ENCODE measurements around the gene SSBP2.
A peak's percentile ranks its signal among the peaks of the same experiment; 100 is the strongest.

Gene SSBP2
- 28.6 to 36.8 reads per million in 2 donors for total RNA-seq

DNA sequence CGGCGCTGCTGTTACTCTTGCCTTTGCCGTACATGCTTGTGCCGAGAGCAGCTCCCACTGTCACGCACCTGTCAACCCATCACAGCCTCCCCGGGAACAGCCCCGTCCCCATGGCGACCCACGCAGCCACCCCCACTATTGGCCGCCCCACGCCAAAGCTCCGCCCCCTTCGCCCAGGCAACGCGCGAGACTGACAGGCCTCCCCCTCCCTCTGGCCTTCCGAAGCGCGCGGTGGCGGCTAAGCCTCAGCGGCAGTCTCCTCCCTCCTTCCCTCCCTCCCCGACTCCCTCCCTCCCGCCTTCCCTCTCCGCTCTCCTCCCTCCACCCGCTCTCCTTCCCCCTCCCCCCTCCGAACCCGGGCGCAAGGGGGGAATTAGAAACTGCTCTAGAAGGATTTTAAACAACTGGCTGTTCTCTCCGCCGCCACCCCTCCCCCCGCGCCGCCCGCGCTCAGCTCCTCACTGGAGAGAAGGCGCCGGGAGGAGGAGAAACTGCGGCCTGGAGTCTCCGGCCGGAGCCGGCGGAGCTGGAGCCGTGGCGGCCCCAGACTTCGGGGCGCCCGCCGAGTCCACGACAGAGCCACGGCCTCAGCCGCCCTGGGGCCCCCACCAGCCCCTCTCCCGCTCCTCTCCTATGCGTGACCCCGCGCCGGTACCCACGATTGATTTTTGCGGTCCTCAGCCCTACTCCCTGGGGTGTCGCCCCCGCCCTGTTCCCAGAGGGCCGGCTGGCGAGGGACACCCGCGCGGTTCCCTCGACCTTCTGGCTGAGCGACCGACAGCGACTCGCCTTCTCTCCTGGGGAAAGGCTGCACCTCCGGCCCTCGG, at the start of gene SSBP2:
Gene SSBP2 (minus strand): TSS at position 89 of the 827 bp plus-strand sequence. CDS start 55 bp downstream, at position 34.
- DNase-seq = peak; percentile 97

DNA sequence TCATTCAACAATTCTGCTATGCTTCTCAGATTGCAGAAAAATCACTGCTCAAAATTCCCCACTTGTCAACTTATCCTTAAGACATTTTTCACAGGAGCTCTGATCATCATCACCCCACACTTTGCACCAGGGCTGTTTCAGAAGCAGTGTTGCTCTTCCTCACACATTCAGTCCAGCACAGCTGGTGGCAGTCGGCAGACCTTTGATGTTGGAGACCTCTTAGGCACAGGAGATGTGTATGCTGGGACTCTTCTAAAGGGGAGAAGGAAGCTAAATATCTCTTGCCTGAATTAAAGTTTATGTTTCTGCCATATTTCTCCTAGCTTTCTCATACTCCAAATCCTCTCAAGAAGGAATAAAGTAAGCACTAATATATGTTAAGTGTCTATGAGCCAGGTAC, 44.8 kb upstream of the SSBP2 start:
- no peak for DNase-seq

DNA sequence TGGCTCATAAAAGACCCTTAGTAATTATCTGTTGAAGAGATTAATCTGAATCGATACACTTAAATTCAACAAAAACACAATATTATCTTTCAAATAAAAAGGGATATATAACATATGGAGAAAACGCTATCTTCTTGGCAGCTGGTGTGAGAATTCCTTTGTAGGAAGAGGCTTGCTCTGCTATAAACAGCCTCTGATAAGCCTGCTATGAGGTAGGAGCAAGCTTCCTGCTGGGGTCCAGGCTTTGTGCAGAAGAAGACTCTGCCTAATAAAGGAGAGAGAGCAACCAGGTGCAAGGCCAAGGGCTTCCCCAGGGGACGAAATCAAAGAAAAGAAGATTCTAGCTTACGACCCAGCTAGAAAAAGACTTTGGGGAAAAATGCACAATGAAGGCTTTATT, 43.3 kb upstream of the SSBP2 start:
- no peak for DNase-seq

DNA sequence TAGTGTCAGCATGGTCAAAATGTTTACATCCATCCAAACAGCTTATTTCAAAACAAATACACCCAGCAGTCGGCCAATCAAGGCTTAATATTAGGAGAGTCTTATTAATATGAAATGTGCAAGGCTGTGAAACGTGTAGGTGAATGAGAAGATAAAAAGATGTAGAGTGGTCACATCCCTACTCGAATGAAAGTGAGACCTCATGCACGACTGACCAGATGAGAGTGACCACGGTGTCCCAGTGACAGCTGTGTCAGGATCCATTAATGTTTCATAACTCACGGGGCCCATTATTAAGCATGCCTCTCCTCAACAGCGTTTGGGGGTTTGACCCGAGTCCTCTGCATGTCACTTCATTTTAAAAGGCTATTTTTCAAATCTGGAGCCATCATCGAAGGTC, 39.4 kb upstream of the SSBP2 start:
- DNase-seq = no peak

DNA sequence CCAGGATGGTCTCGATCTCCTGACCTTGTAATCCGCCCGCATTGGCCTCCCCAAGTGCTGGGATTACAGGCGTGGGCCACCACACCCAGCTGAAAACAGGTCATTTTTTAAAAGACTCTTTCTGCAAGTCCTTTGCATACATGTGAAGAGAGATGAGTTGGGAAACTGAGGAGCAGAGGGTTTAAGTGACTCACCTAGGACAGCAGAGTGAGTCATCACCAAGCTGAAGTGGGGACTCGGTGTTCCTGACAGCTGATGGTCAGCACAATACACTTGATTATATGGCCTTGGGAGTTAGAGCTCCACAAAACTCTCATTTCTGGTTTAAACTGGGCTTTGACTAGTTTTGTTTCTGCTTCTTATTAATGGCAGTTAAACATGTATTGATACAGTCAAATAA, 38.1 kb upstream of the SSBP2 start:
- no peak for DNase-seq

DNA sequence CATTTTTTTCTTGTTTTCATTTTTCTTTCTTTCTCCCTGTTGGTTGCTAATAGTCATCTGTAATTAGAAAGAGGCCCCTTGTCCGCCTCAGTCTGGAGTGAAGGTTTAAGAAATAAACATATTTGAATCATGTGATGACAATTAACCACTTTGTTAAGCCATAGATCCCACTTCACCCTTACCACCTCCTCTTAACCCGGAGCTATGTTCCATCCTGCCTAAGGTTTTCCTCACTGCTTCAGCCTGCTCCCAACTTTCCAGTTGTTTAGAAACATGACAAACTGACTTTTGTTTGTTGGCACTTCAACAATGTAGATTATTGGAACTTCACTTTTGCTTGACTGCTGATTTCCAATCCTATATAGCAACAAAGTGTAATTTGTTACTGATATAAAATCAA, 37.4 kb upstream of the SSBP2 start:
- DNase-seq = no peak

DNA sequence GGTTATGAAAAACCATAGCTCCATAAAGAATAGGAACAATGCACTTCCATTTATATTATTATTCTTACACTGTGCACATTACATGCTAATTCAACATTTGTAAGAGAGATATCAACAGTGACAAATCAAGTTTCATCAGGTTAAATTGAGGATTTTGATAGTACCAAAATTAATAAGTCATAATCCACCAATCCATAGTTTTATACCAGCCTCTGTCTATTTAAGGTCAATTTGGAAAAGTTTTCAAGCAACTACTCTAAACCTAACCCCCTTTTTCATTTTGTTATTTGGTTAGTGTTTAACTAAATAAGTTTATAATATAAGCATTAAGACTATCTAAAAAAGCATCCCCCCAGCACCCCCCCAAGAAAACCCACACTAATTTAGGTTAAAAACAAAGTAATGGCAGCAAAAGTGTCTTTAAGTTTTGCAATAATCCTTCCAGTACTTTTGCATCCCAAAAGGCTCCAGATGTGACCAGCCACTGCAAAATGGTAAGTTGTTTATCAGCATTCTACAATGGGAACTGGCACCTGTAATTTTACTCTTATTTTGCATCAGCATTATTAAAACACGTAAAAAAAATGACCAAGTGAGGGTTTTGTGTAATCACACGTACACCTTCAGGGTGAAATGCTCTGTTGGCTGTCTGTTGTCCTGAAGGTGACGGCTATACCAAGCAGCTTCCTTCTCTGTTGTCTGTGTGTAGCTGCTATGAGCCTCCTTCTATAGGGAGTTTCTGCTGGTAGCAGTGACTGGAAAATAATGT, 36.8 kb upstream of the SSBP2 start:
- DNase-seq = no peak

DNA sequence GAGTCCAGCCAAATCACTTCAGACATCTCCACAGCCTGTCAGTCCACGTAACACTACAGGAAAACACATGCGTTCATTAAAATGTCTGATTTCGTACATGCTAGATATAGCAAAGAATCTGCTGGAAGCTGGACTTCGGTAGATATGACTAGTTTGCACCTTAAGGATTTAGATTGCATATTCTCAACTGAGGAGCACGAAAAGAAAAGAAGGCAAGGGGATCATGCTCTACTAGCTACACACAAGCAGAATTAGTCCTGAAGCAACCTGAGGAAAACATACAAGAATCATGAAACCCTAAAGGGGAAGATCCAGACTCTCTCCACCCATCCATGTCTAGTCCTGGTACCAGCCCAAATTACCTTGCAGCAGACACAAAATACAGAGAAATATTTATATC, 36.1 kb upstream of the SSBP2 start:
- DNase-seq = no peak

DNA sequence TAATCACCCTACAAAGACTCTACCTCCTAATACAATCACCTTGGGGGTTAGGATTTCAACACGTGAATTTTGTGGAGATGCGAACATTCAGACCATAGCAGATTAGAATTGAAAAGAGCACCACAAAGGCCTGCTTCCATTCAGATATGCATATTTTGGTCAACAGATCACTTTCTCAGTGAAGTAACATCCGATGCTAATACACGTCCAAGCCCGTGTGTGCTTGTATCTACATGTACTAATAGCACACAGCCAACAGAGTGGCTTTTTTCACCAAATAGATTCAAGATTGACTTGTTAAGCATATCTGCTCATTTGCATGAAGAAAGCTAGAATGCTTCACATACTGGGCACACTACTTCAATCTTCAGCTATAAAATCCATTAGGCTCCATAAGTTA, 35.6 kb upstream of the SSBP2 start:
- no peak for DNase-seq

DNA sequence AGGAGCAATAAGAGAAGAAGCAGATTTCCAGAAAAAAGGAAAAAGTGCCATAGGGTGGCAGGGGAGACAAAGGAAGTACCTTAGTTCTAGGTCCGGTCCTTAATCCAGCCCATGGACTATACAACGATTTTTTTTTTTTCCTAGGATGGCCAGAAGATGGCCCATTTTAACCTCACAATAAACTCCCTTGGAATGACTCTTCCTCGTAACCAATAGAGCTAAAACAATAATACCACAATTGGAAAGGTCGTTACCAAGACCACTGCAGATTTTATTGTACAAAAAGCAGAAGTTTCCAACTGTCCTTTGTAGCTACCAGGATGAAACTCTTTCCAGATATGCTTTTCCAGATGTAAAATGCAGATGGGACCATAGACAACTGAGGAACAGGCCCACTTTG, 34.4 kb upstream of the SSBP2 start:
- no peak for DNase-seq

DNA sequence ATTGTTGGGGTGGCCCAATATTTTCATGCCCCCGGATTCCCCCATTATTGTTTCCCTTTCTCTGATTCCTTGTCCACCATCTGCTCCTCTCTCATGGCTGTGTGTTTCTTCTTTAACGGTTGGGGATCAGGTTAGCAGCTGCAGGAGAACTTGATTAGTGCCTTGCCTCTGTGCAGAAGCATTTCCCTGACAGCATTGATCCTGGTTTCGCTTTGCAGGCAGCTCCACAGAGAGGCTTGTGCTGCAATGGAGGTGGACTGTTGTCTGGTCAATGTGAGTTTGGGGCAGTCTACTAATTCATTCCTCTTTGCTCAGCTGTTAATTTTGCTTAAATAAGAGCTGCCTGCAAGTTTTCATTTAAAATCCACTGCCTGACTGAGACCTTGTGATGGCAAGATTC, 32.5 kb upstream of the SSBP2 start:
- DNase-seq = no peak

DNA sequence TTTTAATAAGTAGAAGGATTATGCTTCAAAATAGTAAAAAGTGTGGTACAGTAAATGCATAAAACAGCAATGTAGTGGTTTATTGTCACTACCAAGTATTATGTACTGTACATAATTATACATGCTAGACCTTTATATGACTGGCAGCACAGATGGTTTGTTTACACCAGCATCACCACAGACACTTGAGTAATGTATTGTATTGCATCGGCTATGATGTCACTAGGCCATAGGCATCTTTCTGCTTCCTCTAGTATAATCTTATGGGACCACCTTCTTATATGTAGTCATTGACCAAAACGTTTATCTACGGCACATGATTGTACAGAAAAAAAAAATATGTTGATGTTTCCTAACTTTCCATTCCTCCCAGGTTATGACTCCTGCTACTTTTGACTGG, 31.9 kb upstream of the SSBP2 start:
- DNase-seq = no peak

DNA sequence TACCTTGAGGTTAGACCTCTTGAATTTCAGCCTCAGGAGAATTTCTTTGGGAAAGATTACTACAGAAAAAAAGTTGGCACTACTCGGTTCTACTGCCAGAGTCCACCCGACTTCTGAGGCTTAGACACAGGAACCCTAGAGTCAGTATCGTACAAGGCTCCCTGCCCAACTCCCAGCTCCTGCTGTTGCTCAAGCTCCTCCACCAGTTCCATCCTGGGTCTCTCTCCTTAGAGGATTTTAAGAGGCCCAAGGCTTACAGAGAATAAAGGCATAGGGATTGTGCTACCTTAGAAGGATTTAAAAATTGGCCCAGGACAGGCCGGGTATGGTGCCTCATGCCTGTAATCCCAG, 29.0 kb upstream of the SSBP2 start:
- DNase-seq = no peak

DNA sequence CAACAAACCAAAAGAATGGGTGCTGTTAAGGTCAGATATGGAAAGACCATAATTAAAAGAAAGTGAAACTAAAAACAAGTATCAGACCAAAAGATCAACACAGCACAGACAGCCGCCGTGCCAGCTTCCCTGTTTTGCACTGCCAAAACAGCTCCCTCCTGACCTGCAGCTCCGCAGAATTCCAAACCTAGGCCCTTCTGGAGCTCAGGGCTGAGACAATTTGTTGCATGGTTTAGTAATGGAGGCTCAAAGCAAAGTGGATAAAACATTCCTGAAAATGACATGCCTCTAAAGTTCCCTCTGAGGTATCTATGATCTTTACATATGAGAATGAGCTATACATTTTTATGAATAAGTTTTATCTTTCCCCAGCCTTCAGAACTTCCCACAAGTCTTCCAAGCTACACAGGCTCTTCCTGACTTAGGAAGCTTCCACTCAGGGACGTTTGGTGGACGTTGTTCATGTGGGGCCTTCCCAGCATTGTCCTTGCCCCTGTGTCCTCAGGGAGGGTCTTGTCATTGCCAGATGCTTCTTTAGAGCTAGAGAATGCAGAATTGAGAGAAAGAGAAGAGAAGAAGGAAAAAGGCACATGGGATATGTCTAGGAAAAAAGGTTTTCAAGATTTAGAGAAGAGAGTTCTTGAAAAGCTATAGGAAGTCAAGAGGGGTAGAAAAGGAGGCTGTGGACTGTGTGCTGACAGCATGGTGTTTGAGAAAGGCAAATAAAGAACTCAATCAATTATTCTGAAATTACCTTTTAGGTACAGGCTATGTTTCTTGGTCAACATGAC, 28.4 kb upstream of the SSBP2 start:
- DNase-seq = no peak

DNA sequence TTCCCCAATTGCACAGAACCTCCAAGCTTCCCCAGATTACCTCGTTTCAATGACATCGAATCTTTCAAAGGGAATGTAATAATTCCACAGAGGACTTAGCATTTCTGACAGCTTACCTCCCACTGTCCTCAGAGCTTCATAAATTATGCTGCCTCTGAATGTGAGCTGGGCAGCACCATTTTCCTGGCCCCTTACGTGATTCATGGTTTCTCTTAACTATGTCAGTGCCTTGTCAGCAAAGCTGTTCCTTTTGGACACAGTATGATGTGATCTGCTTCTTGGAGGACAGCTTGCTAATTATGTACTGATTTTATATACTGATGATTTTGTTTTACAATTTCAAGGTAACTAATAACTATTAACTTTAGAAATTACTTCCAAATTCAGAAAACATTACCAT, 27.7 kb upstream of the SSBP2 start:
- DNase-seq = no peak

DNA sequence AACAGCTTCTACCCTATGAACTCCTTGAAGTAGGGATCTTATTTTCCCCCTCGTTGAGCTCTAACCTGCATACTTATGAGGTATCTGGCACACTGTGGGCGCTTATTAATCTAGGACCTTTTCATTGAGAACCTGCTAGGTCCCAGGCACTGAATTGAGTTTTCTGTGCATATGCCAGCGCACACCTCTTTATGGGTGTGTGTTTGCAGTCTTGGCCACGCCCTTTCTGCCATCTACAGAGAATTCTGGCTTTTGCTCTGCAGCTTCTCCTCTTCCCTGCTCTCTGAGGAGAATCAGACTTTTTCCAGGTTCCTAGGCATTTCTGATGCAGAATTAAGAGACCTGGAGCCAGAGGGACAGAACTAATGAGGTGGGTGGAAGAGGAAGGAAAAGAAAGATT, 25.4 kb upstream of the SSBP2 start:
- DNase-seq = no peak

DNA sequence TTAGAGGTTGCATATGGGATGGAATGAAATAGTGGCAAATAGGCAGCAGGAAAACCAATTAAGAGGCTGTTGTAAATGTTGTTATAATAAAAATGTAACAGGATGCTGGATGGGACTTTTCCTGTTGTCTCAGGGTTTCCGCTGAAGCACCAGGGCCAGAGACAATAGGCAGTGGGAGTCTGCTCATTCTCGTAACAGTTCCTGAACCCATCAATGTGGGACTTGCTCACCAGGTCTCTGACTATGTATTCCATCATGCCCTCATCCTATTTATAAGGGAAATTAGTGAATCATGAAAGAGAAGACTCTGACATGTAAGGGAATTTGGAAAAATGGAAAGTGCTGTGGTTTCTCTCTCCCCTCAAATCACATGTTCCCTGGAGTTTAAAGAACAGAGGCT, 23.5 kb upstream of the SSBP2 start:
- no peak for DNase-seq

DNA sequence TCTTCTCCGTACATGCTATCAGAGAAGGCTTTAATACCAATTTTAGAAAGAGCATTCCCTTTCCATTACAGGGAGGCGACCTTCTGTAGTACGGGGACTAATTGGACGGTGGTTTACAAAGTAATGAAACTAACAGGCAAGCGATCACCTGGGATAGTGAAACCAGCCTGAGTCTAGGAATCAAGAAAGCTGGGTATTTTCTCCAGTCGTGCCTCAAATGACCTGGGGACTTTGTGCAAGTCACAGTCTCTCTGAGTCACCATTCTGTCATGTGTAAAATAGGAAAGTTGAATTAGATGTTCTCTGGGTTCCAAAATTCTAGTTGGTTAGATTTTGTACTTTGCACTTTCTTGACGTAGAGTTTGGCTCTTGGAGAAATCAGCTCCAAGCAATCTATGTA, 22.7 kb upstream of the SSBP2 start:
- no peak for DNase-seq

DNA sequence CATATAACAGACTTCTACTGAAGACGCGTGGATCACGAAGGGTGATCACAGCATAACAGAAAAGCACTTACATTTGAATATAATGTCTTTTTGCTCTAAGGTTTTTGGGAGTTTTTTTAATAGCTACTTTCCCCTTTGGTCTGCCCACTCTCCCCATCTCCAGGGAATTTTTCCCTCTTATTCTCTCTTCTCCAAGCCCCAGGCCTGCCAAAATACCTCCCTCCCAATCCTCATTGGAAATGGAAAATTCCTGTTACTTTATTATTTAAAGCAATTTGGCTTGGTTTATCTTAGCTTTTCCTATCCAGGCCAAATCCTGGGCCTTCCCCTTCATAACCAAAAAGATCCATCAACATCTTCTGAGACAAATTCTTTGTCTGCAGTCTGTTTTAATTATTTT, 22.3 kb upstream of the SSBP2 start:
- no peak for DNase-seq

DNA sequence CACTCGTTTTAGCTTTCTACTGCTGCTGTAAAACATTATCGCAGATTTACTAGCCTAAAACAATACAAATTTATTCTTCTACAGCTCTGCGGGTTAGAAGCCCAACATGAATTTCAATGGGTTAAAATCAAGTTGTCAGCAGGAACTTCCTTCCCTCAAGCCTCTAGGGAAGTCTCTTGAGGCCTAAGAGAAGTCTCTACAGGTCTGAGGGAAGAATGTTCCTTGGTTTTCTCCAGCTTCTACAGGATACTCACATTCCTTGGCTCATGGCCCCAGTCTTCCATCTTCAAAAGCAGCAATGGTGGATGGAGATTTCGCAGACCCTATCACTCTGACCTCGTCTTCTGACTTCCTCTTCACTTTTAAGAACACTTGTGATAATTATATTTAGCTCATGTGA, 21.6 kb upstream of the SSBP2 start:
- DNase-seq = no peak

DNA sequence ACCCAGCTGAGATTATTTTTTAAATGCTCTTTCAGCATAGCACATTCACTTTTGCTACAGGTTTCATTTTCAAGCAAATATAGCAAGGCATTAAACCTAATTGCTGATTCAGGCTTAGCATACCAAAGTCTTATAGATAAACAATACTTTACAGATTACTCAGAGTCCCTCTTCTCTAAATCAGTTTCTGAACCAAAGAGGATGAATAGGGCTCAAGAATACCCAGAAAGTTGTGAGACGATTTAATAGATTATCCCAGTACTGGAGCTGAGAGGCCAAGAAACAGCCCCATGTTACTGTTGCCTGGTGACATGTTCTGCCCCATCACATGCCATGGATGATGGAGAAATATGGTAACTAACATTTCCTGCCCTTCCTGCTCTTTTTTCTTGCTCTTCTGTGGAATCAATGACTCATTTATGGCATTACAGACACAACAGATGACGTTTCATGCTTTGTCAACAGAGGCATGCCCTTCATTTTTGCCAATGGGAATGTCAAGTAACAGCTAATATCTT, 18.1 kb upstream of the SSBP2 start:
- no peak for DNase-seq

DNA sequence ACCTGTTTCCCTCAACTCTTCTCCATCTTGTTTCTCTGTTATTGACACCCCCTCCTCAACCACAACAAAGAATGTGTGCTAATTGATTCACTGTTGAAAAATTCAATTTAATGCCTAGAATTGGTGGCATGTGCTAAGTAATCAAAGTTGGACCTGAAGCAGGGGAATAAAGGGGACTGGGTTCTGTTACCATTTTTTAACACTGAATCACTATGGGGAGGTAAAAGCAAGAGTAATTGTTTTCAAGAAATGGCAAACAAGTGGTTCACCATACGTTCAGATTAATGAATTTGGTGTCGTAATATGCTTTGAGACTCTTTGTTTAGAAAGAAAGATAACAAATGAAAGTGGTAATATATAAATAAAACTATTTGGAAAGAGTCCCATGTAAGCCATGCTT, 17.0 kb upstream of the SSBP2 start:
- no peak for DNase-seq

DNA sequence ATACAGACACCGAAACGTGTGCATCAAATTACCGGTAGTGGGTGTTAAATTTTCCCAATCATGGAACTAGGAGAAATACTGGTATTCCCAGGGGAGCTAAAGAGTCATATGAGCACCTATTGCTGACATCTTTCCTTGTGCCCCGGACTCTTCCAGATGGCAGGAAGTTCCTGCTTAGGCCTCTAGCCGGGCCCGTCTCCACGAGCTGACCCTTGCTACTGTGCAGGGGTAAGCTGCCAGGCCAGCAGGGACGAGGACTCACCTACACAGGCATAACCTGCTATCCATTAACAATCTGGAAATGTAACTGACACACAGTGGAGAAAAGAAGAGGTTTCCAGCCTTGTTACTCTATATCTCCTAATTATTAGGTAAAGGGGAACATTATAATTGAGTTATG, 16.2 kb upstream of the SSBP2 start:
- no peak for DNase-seq

Data from activated gamma-delta T cell (primary cell).